Chondrocyte (in vitro differentiated cells): Measurements from ENCODE around the gene PNRC1. TPM values are rescaled to one million over a fixed set of nuclear protein-coding genes. Genes with fewer than 3 reads are reported as not detected.

Experiments used
- DNase-seq: peaks from one replicate; pipeline ENCODE4 v3.0.0; 2021; ENCODE audit warnings: mixed read lengths, low spot score
- H3K27ac Mint-ChIP-seq: one replicate; pipeline ENCODE4 v1.8.0; 2021; ENCODE audit warnings: mild to moderate bottlenecking, moderate library complexity, mixed read lengths; ENCODE audit not compliant: unreplicated experiment
- H3K27me3 Mint-ChIP-seq: 2 replicates; pipeline ENCODE4 v1.8.0; 2021; ENCODE audit warnings: low read depth, mixed read lengths
- H3K36me3 Mint-ChIP-seq: 2 replicates; pipeline ENCODE4 v1.8.0; 2021; ENCODE audit warnings: low read depth, mixed read lengths
- H3K4me1 Mint-ChIP-seq: 2 replicates; pipeline ENCODE4 v1.8.0; 2021; ENCODE audit warnings: low read depth, mild to moderate bottlenecking, mixed read lengths
- H3K4me3 Mint-ChIP-seq: one replicate; pipeline ENCODE4 v1.8.0; 2021; ENCODE audit warnings: mild to moderate bottlenecking, moderate library complexity, mixed read lengths; ENCODE audit not compliant: unreplicated experiment
- H3K9me3 Mint-ChIP-seq: 2 replicates; pipeline ENCODE4 v1.8.0; 2021; ENCODE audit warnings: low read depth, mixed read lengths
- CTCF ChIP-seq: fragments of 200-600 bp; sonication (generic); IDR thresholded peaks from 2 replicates; pipeline ENCODE4 v1.5.0; 2021; ENCODE audit warnings: antibody characterized with exemption, mild to moderate bottlenecking, moderate library complexity
- total RNA-seq: library from RNA; stranded (reverse); gene quantifications from 3 replicates; pipeline ENCODE4 v1.2.1, GENCODE V29; 2021

PNRC1 gene
- total RNA-seq, 1 donor from 2014 or later, result 115 TPM

GRCh38 chr6:89132057-89132456, 51.5 kb downstream of the PNRC1 start:
- no peaks in the 10 kb centered on the region for H3K27me3 Mint-ChIP-seq
- H3K36me3 Mint-ChIP-seq, result peaks cover 6% of the 10 kb centered on the region
- no peak for TF ChIP-seq CTCF
- H3K9me3 Mint-ChIP-seq, result peaks cover 5% of the 10 kb centered on the region
- no peak overlapping the region for H3K27ac Mint-ChIP-seq
- no peak overlapping the region for H3K4me3 Mint-ChIP-seq
- no peak for DNase-seq
- no peaks in the 10 kb centered on the region for H3K4me1 Mint-ChIP-seq

GRCh38 chr6:89133981-89134380, 53.4 kb downstream of the PNRC1 start:
- H3K27ac Mint-ChIP-seq, result no peak overlapping the region
- TF ChIP-seq CTCF, result no peak
- no peaks in the 10 kb centered on the region for H3K27me3 Mint-ChIP-seq
- DNase-seq, result no peak
- no peaks in the 10 kb centered on the region for H3K36me3 Mint-ChIP-seq
- no peak overlapping the region for H3K4me3 Mint-ChIP-seq
- peaks cover 11% of the 10 kb centered on the region for H3K4me1 Mint-ChIP-seq
- no peaks in the 10 kb centered on the region for H3K9me3 Mint-ChIP-seq

- H3K27ac Mint-ChIP-seq, result no peak overlapping the region
- H3K27me3 Mint-ChIP-seq, result no peaks in the 10 kb centered on the region
- H3K9me3 Mint-ChIP-seq, result no peaks in the 10 kb centered on the region
- DNase-seq, result no peak
- TF ChIP-seq CTCF, result no peak
- H3K4me3 Mint-ChIP-seq, result no peak overlapping the region
- peaks cover 19% of the 10 kb centered on the region for H3K4me1 Mint-ChIP-seq
- H3K36me3 Mint-ChIP-seq, result no peaks in the 10 kb centered on the region
Observed at GRCh38 chr6:89134723-89135122, 54.2 kb downstream of the PNRC1 start.

Other genes starting within 250 kb of the PNRC1 start
- 11.8 to 18.4 TPM (median 13.1 TPM) in 3 replicates for gene RNGTT, start 117.1 kb upstream of the PNRC1 start, total RNA-seq
- 2.9 to 5.9 TPM (median 4.8 TPM) in 3 replicates for gene SRSF12, start 37.3 kb downstream of the PNRC1 start, total RNA-seq
- 6.2 to 9.8 TPM (median 6.3 TPM) in 3 replicates for gene PM20D2, start 65.3 kb downstream of the PNRC1 start, total RNA-seq
- gene GABRR1, start 136.6 kb downstream of the PNRC1 start, total RNA-seq, result not detected in 3 replicates
- gene GABRR2, start 234.5 kb downstream of the PNRC1 start, total RNA-seq, result 0.57 to 1.4 TPM (median 0.72 TPM) in 3 replicates